HCT116 (cell line): ENCODE data around the gene CXXC5.

Experiments
- ATF3 ChIP-seq: IDR thresholded peaks from 2 replicates; pipeline ENCODE4 v1.6.1; 2012
- CTCF ChIP-seq, 3 experiments: fragments of 200-600 bp in 1 of 3; sonication (generic) in 1 of 3; IDR thresholded peaks in 2 of 3; conservative IDR thresholded peaks in 1 of 3; 2 replicates each; pipeline ENCODE4 v1.5.1; 2012 to 2017; ENCODE audit warnings: low read depth in 2 of 3, low read length in 2 of 3, antibody characterized with exemption in 1 of 3, borderline replicate concordance in 1 of 3, control low read depth in 1 of 3, mild to moderate bottlenecking in 1 of 3, mixed read lengths in 1 of 3, mixed run types in 1 of 3, moderate library complexity in 1 of 3; ENCODE audit not compliant: insufficient read depth in 1 of 3
- EZH2 ChIP-seq: fragments of 200-600 bp; sonication (generic); IDR thresholded peaks from 2 replicates; pipeline ENCODE4 v1.6.1; 2017; ENCODE audit warnings: antibody characterized with exemption, mixed run types
- JUND ChIP-seq: IDR thresholded peaks from 2 replicates; pipeline ENCODE4 v1.6.1; 2012
- MAX ChIP-seq: IDR thresholded peaks from 2 replicates; pipeline ENCODE4 v1.6.1; 2012
- POLR2A ChIP-seq: IDR thresholded peaks from 2 replicates; pipeline ENCODE4 v1.7.0; 2011; ENCODE audit warnings: borderline replicate concordance; ENCODE audit not compliant: insufficient read depth, insufficient read length; ENCODE audit errors: extremely low read depth
- POLR2AphosphoS5 ChIP-seq: IDR thresholded peaks from 2 replicates; pipeline ENCODE4 v1.6.1; 2011; ENCODE audit warnings: mild to moderate bottlenecking, low read depth, low read length, moderate library complexity
- REST ChIP-seq: IDR thresholded peaks from 2 replicates; pipeline ENCODE4 v1.6.1; 2012; ENCODE audit warnings: low read depth
- SIN3A ChIP-seq: IDR thresholded peaks from 2 replicates; pipeline ENCODE4 v1.6.1; 2012; ENCODE audit warnings: low read depth
- SP1 ChIP-seq: IDR thresholded peaks from 2 replicates; pipeline ENCODE4 v1.6.1; 2012; ENCODE audit warnings: low read depth
- YY1 ChIP-seq: IDR thresholded peaks from 2 replicates; pipeline ENCODE4 v1.6.1; 2011; ENCODE audit warnings: low read length, low read depth, moderate library complexity, mild to moderate bottlenecking; ENCODE audit not compliant: insufficient replicate concordance; ENCODE audit errors: extremely low read depth

- no peak for TF ChIP-seq ATF3
- TF ChIP-seq EZH2: no peak
- no peak for TF ChIP-seq SP1
- TF ChIP-seq CTCF (IDR thresholded peaks at IDR 0.05 in 2 of 3, conservative IDR thresholded peaks at IDR 0.05 in 1 of 3; ENCODE audit: borderline replicate concordance in 1 of 3, insufficient read depth in 1 of 3, low read depth in 2 of 3, low read length in 2 of 3): no peak
- TF ChIP-seq POLR2AphosphoS5: no peak
- no peak for TF ChIP-seq YY1
- no peak for TF ChIP-seq POLR2A
- no peak for TF ChIP-seq SIN3A
- TF ChIP-seq REST: no peak
- no peak for TF ChIP-seq JUND
- TF ChIP-seq MAX: no peak
Measured at GRCh38 chr5:139675213-139675612, 27.1 kb downstream of the CXXC5 start.
